GM12874 (cell line): Measurements from ENCODE around the gene PXYLP1.

Source experiments
- CTCF ChIP-seq: IDR thresholded peaks from 2 replicates; pipeline ENCODE4 v1.5.1; 2011; ENCODE audit warnings: low read depth, mild to moderate bottlenecking, control low read depth, low read length, moderate library complexity; ENCODE audit not compliant: insufficient read depth

The PXYLP1 gene

GRCh38 chr3:141230293-141230692 is 1.3 kb upstream of the PXYLP1 start:
- no peak for TF ChIP-seq CTCF

GRCh38 chr3:141231952-141232823 is 563 bp downstream of the PXYLP1 start:
- TF ChIP-seq CTCF = no peak

DNA sequence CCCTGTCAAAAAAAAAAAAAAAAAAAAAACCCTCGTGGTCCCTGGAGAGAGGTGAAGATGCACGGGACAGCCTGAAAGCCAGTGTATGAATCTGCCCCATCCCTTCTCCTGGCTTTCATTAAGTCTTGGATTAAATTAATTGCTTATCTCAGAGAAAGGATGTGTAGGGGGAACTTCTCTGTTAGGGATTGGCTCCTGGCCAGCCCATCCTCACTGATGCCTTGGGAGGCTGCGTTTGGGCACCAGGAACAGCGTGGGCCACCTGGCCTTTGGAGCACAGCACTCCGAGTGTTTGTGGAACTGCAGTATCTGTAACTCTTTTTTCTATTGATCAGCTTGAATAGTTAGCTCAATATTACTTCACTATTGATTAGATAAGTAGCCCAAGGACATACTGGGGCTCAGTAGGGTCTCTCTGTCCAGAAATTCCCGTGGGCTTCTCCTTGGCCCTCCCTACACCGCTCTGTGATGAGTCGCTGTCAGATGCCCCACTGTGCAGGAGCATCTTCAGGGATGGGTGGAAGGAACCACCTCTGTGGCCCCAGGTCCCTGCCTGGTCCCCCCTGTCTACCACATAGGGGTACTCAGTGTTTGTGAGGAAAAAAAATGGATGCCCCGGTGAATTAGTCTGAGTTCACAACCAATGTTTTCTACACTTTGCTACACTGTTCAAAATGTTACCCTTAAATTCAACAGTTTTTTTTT is 2.0 kb downstream of the PXYLP1 start:
- TF ChIP-seq CTCF = no peak

DNA sequence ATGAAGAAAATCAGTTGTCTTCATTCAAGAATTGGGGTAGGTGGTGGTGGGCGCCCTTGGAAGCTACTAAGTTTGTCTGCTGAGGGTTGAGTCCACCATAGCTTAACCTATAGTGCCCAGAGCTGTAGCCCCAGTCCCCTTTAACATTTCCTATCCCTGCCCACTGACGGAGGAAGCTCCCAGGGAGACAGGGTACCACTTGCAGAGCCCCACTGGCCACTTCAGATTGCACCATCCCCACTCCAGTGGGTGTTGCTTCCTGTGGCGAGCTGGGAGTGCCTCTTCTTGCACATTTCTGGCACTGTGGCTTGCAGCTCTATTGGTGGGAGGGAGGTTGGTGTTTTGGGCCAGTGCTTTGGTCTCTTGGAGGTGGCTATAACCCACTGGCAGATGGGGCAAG is 2.7 kb downstream of the PXYLP1 start:
- no peak for TF ChIP-seq CTCF

- TF ChIP-seq CTCF = no peak; the same call in 1 of the 2 replicates
Observed at GRCh38 chr3:141235661-141236171, 4.1 kb downstream of the PXYLP1 start.

- TF ChIP-seq CTCF = no peak
Observed at GRCh38 chr3:141236361-141236760, 4.7 kb downstream of the PXYLP1 start.
